Parathyroid adenoma (tissue), 2 donors: ENCODE results near the gene SHQ1.

Source experiments
- H2AFZ ChIP-seq: fragments of 300-600 bp; sonication (generic); one replicate; pipeline ENCODE4 v1.7.0; 2017; ENCODE audit warnings: antibody characterized with exemption, mild to moderate bottlenecking
- H3K27ac ChIP-seq: fragments of 300-600 bp; sonication (generic); one replicate; pipeline ENCODE4 v1.7.0; 2017
- H3K27me3 ChIP-seq: fragments of 300-600 bp; sonication (generic); one replicate; pipeline ENCODE4 v1.7.0; 2017; ENCODE audit warnings: low read length; ENCODE audit not compliant: control insufficient read depth, insufficient read depth
- H3K36me3 ChIP-seq: fragments of 300-600 bp; sonication (generic); one replicate; pipeline ENCODE4 v1.7.0; 2017; ENCODE audit warnings: low read length; ENCODE audit not compliant: control insufficient read depth, insufficient read depth
- H3K4me1 ChIP-seq: fragments of 300-600 bp; sonication (generic); one replicate; pipeline ENCODE4 v1.7.0; 2017; ENCODE audit warnings: control low read depth
- H3K4me2 ChIP-seq: fragments of 300-600 bp; sonication (generic); one replicate; pipeline ENCODE4 v1.7.0; 2017; ENCODE audit warnings: low read length
- H3K4me3 ChIP-seq: fragments of 300-600 bp; sonication (generic); one replicate; pipeline ENCODE4 v1.7.0; 2017; ENCODE audit warnings: low read depth, low read length
- H3K79me2 ChIP-seq: fragments of 300-600 bp; sonication (generic); one replicate; pipeline ENCODE4 v1.7.0; 2017; ENCODE audit warnings: control low read depth
- H3K9ac ChIP-seq: fragments of 300-600 bp; sonication (generic); one replicate; pipeline ENCODE4 v1.7.0; 2017; ENCODE audit warnings: mild to moderate bottlenecking
- H3K9me3 ChIP-seq: fragments of 300-600 bp; sonication (generic); one replicate; pipeline ENCODE4 v1.7.0; 2017; ENCODE audit warnings: low read length; ENCODE audit not compliant: control insufficient read depth
- TF ChIP-seq, protein P1 (sequence below): fragments of 300-600 bp; sonication (generic); IDR thresholded peaks from one replicate; pipeline ENCODE4 v1.7.0; 2017; ENCODE audit warnings: antibody characterized with exemption, mild to moderate bottlenecking
- donor health status: primary hyperparathyroidism.

The SHQ1 gene

GRCh38 chr3:72848703-72849081, 447 bp upstream of the SHQ1 start:
- TF ChIP-seq, protein P1, sequence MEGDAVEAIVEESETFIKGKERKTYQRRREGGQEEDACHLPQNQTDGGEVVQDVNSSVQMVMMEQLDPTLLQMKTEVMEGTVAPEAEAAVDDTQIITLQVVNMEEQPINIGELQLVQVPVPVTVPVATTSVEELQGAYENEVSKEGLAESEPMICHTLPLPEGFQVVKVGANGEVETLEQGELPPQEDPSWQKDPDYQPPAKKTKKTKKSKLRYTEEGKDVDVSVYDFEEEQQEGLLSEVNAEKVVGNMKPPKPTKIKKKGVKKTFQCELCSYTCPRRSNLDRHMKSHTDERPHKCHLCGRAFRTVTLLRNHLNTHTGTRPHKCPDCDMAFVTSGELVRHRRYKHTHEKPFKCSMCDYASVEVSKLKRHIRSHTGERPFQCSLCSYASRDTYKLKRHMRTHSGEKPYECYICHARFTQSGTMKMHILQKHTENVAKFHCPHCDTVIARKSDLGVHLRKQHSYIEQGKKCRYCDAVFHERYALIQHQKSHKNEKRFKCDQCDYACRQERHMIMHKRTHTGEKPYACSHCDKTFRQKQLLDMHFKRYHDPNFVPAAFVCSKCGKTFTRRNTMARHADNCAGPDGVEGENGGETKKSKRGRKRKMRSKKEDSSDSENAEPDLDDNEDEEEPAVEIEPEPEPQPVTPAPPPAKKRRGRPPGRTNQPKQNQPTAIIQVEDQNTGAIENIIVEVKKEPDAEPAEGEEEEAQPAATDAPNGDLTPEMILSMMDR: no peak
- Histone ChIP-seq H3K4me2 (peak overlapping the region; percentile 65), H3K9ac (no peak overlapping the region), H3K4me3 (peak overlapping the region; percentile 78), H3K9me3 (no peaks in the 10 kb centered on the region), H3K27me3 (no peaks in the 10 kb centered on the region), H3K4me1 (peaks cover 7% of the 10 kb centered on the region), H2AFZ (peak overlapping the region; percentile 82), H3K36me3 (no peaks in the 10 kb centered on the region), H3K79me2 (no peaks in the 10 kb centered on the region), H3K27ac (no peak overlapping the region)

DNA sequence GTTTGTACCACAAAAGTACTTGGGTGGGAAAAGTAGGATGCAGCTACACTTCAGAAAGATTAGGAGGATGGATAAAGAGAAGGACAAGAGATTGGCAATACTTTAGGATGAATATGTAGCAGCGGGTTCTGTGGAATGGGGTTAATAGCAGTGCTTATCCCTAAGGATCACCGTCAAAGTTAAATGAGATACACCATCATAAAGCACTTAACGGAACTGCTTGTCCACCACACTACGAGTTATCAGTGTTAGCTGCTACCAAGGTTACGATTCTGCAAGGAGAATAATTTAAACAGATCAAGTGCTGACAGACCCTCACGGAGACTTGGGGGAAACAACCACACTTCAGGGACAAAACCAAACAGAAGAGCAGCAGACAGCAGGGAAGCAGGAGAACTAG, 963 bp downstream of the SHQ1 start:
- Histone ChIP-seq H3K4me1 (peaks cover 7% of the 10 kb centered on the region), H2AFZ (peak overlapping the region; percentile 82), H3K9me3 (no peaks in the 10 kb centered on the region), H3K27me3 (no peaks in the 10 kb centered on the region), H3K4me3 (peak overlapping the region; percentile 78), H3K36me3 (no peaks in the 10 kb centered on the region), H3K4me2 (peak overlapping the region; percentile 76), H3K9ac (no peak overlapping the region), H3K79me2 (no peaks in the 10 kb centered on the region), H3K27ac (peak overlapping the region; percentile 44)
- TF ChIP-seq, protein P1: no peak

DNA sequence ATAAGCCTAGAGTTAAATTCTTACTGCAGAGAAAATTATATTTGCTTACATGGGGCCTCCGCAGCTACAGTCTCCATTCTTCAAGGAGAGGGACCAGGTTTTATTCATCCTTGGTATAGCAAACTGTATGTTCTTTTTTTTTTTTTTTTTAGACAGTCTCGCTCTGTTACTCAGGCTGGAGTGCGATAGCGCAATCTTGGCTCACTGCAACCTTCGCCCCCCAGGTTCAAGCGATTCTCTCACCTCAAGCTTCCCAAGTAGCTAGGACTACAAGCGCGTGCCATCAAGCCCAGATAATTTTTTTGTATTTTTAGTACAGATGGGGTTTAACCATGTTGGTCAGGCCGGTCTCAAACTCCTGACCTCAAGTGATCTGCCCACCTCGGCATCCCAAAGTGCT, 2.1 kb downstream of the SHQ1 start:
- Histone ChIP-seq H2AFZ (no peak overlapping the region), H3K27me3 (no peaks in the 10 kb centered on the region), H3K4me3 (no peak overlapping the region), H3K9me3 (no peaks in the 10 kb centered on the region), H3K36me3 (no peaks in the 10 kb centered on the region), H3K4me1 (peaks cover 5% of the 10 kb centered on the region), H3K9ac (no peak overlapping the region), H3K27ac (no peak overlapping the region), H3K79me2 (no peaks in the 10 kb centered on the region), H3K4me2 (no peak overlapping the region)
- TF ChIP-seq, protein P1: no peak

DNA sequence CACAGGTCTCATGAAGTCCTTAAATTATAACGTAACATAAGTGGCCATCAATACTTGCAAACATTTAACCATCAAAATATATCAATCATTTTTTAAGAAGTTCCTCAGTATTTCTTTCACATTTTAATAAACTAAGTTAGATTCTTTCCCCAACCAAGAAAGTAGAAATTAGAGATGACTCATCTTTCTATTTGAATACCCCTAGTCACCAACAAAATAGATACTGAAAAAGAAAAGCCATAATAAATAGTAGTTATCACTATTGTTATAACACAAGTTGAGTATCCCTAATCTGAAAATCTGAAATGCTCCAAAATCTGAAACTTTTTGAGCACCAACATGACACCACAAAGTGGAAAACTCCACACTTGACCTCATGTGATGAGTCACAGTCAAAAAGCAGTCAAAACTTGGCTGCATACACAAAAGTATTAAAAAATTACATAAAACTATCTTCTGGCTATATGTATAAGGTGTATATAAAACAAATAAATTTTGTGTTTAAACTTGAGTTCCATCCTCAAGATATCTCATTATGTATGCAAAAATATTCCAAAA, 3.7 kb downstream of the SHQ1 start:
- Histone ChIP-seq H3K4me1 (peaks cover 5% of the 10 kb centered on the region), H3K36me3 (no peaks in the 10 kb centered on the region), H2AFZ (no peak overlapping the region), H3K79me2 (no peaks in the 10 kb centered on the region), H3K4me2 (no peak overlapping the region), H3K27me3 (no peaks in the 10 kb centered on the region), H3K9me3 (no peaks in the 10 kb centered on the region), H3K4me3 (no peak overlapping the region), H3K27ac (no peak overlapping the region), H3K9ac (no peak overlapping the region)
- TF ChIP-seq, protein P1: no peak

- H3K4me3 ChIP-seq: no peak overlapping the region
- no peaks in the 10 kb centered on the region for H3K9me3 ChIP-seq
- H3K79me2 ChIP-seq: peaks cover 2% of the 10 kb centered on the region
- H3K27me3 ChIP-seq: no peaks in the 10 kb centered on the region
- H3K4me2 ChIP-seq: no peak overlapping the region
- H2AFZ ChIP-seq: no peak overlapping the region
- H3K9ac ChIP-seq: no peak overlapping the region
- no peak overlapping the region for H3K27ac ChIP-seq
- no peaks in the 10 kb centered on the region for H3K36me3 ChIP-seq
- TF ChIP-seq, protein P1: no peak
- no peaks in the 10 kb centered on the region for H3K4me1 ChIP-seq
These were observed 9.2 kb downstream of the SHQ1 start for GRCh38 chr3:72839057-72839456.
